ENCODE measurements around the gene NPVF. TPM values are rescaled to one million over a fixed set of nuclear protein-coding genes. Genes with fewer than 3 reads are reported as not detected.

NPVF gene
- total RNA-seq, 3 donors from 2014 or later (not counting 1 experiment from before 2014, with no cell fraction given) = not detected

DNA sequence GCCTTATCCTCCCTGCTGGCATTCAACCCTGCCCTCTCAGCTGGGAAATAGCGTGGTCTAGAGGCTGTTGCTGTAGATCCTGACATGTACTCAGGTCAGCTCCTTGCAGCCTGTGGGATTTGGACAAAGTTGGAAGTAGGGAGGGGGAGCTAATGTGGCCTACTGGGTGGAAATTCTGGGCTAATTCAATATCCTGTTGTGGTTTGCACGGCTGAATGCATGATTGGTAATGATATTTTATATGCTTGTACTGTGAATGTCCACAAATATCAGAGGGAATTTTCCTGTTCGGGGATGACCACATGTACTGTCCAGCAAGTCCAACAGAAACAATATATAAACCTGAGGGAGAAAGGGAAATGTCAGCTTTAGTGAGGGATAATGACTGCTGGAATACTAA, 22.1 kb upstream of the NPVF start:
- Mint-ChIP-seq H3K27me3 (ENCODE audit: low read depth in 2 of 2) (peaks cover 9 to 17% of the 10 kb centered on the region in 2 donors), H3K4me1 (no peaks in the 10 kb centered on the region), H3K36me3 (no peaks in the 10 kb centered on the region), H3K4me3 (no peak overlapping the region), H3K9me3 (no peaks in the 10 kb centered on the region), H3K27ac (no peak overlapping the region)
- DNase-seq (no peak), ATAC-seq (no peak)
- intact Hi-C loops (cut with micrococcal nuclease) = no loop called here
- TF ChIP-seq, protein P1, sequence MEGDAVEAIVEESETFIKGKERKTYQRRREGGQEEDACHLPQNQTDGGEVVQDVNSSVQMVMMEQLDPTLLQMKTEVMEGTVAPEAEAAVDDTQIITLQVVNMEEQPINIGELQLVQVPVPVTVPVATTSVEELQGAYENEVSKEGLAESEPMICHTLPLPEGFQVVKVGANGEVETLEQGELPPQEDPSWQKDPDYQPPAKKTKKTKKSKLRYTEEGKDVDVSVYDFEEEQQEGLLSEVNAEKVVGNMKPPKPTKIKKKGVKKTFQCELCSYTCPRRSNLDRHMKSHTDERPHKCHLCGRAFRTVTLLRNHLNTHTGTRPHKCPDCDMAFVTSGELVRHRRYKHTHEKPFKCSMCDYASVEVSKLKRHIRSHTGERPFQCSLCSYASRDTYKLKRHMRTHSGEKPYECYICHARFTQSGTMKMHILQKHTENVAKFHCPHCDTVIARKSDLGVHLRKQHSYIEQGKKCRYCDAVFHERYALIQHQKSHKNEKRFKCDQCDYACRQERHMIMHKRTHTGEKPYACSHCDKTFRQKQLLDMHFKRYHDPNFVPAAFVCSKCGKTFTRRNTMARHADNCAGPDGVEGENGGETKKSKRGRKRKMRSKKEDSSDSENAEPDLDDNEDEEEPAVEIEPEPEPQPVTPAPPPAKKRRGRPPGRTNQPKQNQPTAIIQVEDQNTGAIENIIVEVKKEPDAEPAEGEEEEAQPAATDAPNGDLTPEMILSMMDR (IDR thresholded peaks at IDR 0.05) = no peak
- H3K9me3 ChIP-seq (ENCODE audit: control insufficient read depth, insufficient read depth, low read length) = no peaks in the 10 kb centered on the region
- H3K27ac ChIP-seq (ENCODE audit: low read length) = no peak overlapping the region
- H3K27me3 ChIP-seq (ENCODE audit: control insufficient read depth, insufficient read depth, low read length) = no peaks in the 10 kb centered on the region
- 45% methylated on average over 2 of the region's 3 CpGs for WGBS (ENCODE audit: insufficient coverage)
- H3K36me3 ChIP-seq (ENCODE audit: control insufficient read depth, insufficient read depth, low read length) = no peaks in the 10 kb centered on the region
- H3K4me1 ChIP-seq (ENCODE audit: control insufficient read depth, insufficient read depth, low read length) = no peaks in the 10 kb centered on the region
- H3K4me3 ChIP-seq (ENCODE audit: low read length) = no peak overlapping the region

DNA sequence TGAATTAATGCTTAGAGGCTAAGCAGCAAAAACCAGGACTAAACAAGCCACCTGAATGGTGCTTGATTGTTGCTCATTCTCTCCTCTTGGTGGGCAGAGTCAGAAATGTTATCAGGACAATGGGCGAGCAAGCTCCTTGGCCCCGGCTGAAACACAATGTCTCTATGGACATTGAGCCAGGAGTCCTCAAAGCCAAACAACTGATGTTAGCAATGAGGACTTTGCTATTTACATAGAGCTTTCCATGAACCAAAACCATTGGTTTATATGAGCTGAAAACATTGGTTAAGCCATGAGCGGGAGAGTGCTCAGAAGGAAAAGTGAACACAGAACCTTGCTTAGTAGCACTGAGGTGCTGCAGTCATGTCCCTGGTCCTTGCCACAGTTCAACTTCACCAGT, 21.5 kb upstream of the NPVF start:
- no peaks in the 10 kb centered on the region for H3K9me3 ChIP-seq (ENCODE audit: control insufficient read depth, insufficient read depth, low read length)
- no peak overlapping the region for H3K4me3 ChIP-seq (ENCODE audit: low read length)
- ATAC-seq (no peak), DNase-seq (no peak)
- no peaks in the 10 kb centered on the region for H3K4me1 Mint-ChIP-seq
- TF ChIP-seq, protein P1 (IDR thresholded peaks at IDR 0.05) = no peak
- H3K36me3 Mint-ChIP-seq = no peaks in the 10 kb centered on the region
- WGBS (ENCODE audit: insufficient coverage) = 96% methylated on average over 3 of the region's 3 CpGs
- peaks cover 11 to 23% of the 10 kb centered on the region in 2 donors for H3K27me3 Mint-ChIP-seq (ENCODE audit: low read depth in 2 of 2)
- no peak overlapping the region for H3K4me3 Mint-ChIP-seq
- no peaks in the 10 kb centered on the region for H3K27me3 ChIP-seq (ENCODE audit: control insufficient read depth, insufficient read depth, low read length)
- no peaks in the 10 kb centered on the region for H3K4me1 ChIP-seq (ENCODE audit: control insufficient read depth, insufficient read depth, low read length)
- intact Hi-C loops (cut with micrococcal nuclease) = no loop called here
- H3K36me3 ChIP-seq (ENCODE audit: control insufficient read depth, insufficient read depth, low read length) = no peaks in the 10 kb centered on the region
- no peak overlapping the region for H3K27ac Mint-ChIP-seq
- H3K9me3 Mint-ChIP-seq = no peaks in the 10 kb centered on the region
- H3K27ac ChIP-seq (ENCODE audit: low read length) = no peak overlapping the region

DNA sequence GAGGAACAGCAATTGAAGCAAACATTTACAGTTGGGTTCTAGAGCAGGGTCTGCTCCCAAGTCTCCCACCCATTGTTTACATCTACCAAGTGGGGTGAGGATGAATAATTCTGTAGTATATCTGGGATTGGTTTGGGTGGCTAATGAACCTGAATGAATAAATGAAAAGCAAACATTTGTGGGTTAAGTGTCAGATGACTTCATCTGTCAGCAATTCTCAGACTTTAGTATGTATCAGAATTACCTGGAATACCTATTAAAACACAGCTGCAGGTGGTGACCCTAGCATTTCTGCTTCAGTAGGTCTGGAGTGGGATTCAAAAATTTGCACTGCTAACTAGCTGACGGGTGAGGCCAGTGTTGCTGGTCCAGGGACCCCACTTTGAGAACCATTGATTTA, 18.0 kb upstream of the NPVF start:
- Histone ChIP-seq H3K27me3 (ENCODE audit: control insufficient read depth, insufficient read depth, low read length) (no peaks in the 10 kb centered on the region), H3K27ac (ENCODE audit: low read length) (no peak overlapping the region), H3K4me3 (ENCODE audit: low read length) (no peak overlapping the region), H3K36me3 (ENCODE audit: control insufficient read depth, insufficient read depth, low read length) (no peaks in the 10 kb centered on the region), H3K4me1 (ENCODE audit: control insufficient read depth, insufficient read depth, low read length) (no peaks in the 10 kb centered on the region), H3K9me3 (ENCODE audit: control insufficient read depth, insufficient read depth, low read length) (no peaks in the 10 kb centered on the region)
- Mint-ChIP-seq H3K4me3 (no peak overlapping the region), H3K27me3 (ENCODE audit: low read depth in 2 of 2) (peaks cover 21 to 39% of the 10 kb centered on the region in 2 donors), H3K4me1 (no peaks in the 10 kb centered on the region), H3K36me3 (no peaks in the 10 kb centered on the region), H3K9me3 (no peaks in the 10 kb centered on the region), H3K27ac (no peak overlapping the region)
- intact Hi-C loops (cut with micrococcal nuclease) = no loop called here
- ATAC-seq = no peak
- TF ChIP-seq, protein P1 (IDR thresholded peaks at IDR 0.05) = no peak
- no peak for DNase-seq
- WGBS (ENCODE audit: insufficient coverage) = 95% methylated on average over 1 of the region's 1 CpG

DNA sequence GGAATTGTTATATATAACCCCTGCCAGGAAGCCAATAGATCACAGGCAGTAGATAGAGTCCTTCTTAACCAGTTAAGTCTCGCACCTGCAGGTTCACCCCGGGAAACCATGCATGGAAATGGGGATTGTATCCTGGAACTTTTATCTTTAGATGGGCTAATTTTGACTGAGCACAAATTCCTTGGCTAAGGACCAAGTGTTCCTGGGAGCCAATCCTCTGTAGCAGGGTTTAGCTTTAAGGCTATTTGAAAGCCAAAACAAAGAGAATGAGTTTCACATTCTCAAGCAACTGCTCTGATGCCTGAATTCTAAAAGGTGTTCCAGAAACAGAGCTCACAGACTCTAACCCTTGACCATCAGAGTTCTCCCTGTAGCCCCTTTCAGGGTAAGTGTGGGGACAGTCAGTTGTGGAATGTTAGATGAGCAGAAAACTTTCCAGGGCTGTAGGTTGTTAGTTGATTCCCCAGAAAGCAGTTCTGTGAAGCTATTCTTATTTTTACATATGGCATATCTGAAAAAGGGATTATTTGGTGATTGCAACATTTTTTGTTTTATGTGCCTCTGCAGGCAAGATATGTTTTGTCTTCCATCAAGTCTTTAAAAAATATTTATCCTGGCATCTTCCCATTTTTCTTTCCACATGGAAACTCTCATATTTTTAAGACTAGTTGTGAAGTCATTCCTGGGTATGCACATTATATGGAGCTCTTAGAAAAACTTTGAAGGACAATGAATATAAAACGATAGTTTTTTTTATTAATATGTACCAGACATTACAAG, 16.2 kb upstream of the NPVF start:
- H3K4me1 Mint-ChIP-seq = no peaks in the 10 kb centered on the region
- DNase-seq (no peak), ATAC-seq (no peak)
- TF ChIP-seq, protein P1 (IDR thresholded peaks at IDR 0.05) = no peak
- H3K4me3 Mint-ChIP-seq = no peak overlapping the region
- 97% methylated on average over 2 of the region's 3 CpGs for WGBS (ENCODE audit: insufficient coverage)
- Histone ChIP-seq H3K27ac (ENCODE audit: low read length) (no peak overlapping the region), H3K36me3 (ENCODE audit: control insufficient read depth, insufficient read depth, low read length) (no peaks in the 10 kb centered on the region), H3K4me3 (ENCODE audit: low read length) (no peak overlapping the region), H3K27me3 (ENCODE audit: control insufficient read depth, insufficient read depth, low read length) (no peaks in the 10 kb centered on the region), H3K9me3 (ENCODE audit: control insufficient read depth, insufficient read depth, low read length) (no peaks in the 10 kb centered on the region), H3K4me1 (ENCODE audit: control insufficient read depth, insufficient read depth, low read length) (no peaks in the 10 kb centered on the region)
- peaks cover 21 to 53% of the 10 kb centered on the region in 2 donors for H3K27me3 Mint-ChIP-seq (ENCODE audit: low read depth in 2 of 2)
- intact Hi-C loops (cut with micrococcal nuclease) = no loop called here
- no peaks in the 10 kb centered on the region for H3K36me3 Mint-ChIP-seq
- no peak overlapping the region for H3K27ac Mint-ChIP-seq
- no peaks in the 10 kb centered on the region for H3K9me3 Mint-ChIP-seq
